GM12892 (cell line): ENCODE data around the gene ERCC6.

Experiments used
- POLR2A ChIP-seq: IDR thresholded peaks from 2 replicates; pipeline ENCODE4 v1.6.1; 2011; ENCODE audit warnings: low read depth, low read length, control low read depth
- POLR2AphosphoS5 ChIP-seq: IDR thresholded peaks from 2 replicates; pipeline ENCODE4 v1.6.1; 2011; ENCODE audit warnings: low read depth, low read length, control low read depth
- TAF1 ChIP-seq: IDR thresholded peaks from 2 replicates; pipeline ENCODE4 v1.6.1; 2011; ENCODE audit warnings: low read depth, mild to moderate bottlenecking, control low read depth, low read length, borderline replicate concordance

GRCh38 chr10:49534670-49535381 is 4.1 kb downstream of the ERCC6 start:
- no peak; the same call in 1 of the 2 replicates for TF ChIP-seq POLR2A
- TF ChIP-seq POLR2AphosphoS5 = no peak
- no peak for TF ChIP-seq TAF1
